ENCODE results near the gene CDC5L.

Gene CDC5L

DNA sequence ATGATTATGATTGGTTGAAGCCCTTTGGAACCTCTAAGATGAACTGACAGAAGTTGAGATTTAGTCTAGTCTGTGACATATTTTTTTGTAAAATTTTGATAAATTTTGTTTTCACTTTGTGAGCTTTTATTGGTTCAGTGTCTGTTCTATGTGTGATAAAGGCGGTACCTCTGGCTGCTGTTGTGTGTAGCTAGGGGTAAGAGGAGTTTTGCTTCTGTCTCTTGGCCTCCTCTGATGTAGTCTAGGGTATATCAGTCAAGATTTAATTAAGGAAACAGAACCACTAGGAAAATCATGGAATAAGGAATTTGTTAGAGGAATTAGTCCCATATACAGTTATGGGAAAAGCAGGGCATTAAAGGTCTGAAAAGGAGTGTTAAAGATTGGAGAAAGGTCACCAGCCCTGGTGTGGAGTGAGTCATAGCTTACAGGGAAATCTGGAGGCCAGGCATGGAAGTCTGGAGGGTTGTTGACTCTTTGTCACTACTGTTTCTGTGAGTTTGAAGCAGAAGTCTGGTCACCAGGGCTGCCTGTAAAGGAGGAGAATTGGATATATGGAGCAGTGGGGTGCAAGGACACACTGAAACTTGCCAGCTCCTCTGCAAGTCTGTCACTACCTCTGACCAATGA lies 28.5 kb downstream of the CDC5L start:
- peak; percentile 69 for DNase-seq

DNA sequence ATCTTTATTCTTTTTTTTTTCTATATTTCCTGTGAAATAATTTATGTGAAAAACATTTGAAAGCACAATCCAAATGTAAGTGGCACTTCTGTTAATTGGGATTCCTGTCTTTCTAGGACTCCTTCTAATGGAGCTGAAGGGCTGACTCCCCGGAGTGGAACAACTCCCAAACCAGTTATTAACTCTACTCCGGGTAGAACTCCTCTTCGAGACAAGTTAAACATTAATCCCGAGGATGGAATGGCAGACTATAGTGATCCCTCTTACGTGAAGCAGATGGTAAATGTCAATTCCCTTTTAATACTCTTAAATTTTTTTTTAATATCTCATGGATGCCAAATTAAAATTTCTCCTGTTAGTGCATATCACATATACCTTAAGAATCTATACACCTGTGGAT lies 35.0 kb downstream of the CDC5L start:
- no peak for DNase-seq

DNA sequence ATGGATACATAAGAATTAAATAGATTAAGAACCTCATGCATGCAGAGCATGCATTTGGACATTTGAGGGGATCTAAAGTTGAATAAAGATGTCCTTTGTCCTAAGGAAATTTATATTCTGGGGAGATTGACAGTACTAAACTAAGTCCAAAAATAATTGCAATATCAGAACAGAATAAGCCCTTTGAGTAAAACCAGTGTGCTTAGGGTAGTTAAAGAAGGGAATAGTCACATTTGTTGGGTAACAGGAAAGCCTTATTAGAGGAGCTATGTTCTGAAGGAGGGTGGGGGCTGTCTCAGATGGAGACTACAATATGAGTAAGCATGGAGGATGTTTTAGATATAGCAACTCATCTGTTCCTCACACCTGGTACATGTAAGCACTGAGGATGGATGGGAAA lies 35.8 kb downstream of the CDC5L start:
- DNase-seq = no peak

GRCh38 chr6:44425951-44426350 lies 38.4 kb downstream of the CDC5L start:
- DNase-seq = no peak

- DNase-seq = peak; percentile 33
Measured at GRCh38 chr6:44428682-44429081, 41.2 kb downstream of the CDC5L start.

GRCh38 chr6:44430326-44430725 lies 42.8 kb downstream of the CDC5L start:
- DNase-seq = no peak

GRCh38 chr6:44431118-44431725 lies 43.7 kb downstream of the CDC5L start:
- peak; percentile 60 for DNase-seq

DNA sequence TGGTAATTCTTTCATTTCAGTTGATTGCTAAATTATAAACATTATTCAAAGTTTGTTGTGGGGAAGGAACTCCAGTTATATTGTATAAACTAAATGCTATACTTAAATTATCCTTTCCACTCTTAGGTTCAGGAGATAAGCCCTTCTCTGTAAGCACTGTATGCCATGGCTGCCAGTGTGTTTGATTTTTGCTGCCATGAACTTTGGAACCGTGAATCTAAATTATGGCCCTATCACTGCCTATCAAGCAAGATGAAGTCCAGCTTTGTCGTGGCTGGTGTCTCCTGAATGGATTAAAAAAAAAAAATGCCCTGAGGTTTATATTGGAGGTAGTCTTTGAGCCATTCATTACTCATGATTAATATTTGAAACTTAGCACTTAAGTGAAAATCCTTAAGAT lies 44.7 kb downstream of the CDC5L start:
- no peak for DNase-seq

DNA sequence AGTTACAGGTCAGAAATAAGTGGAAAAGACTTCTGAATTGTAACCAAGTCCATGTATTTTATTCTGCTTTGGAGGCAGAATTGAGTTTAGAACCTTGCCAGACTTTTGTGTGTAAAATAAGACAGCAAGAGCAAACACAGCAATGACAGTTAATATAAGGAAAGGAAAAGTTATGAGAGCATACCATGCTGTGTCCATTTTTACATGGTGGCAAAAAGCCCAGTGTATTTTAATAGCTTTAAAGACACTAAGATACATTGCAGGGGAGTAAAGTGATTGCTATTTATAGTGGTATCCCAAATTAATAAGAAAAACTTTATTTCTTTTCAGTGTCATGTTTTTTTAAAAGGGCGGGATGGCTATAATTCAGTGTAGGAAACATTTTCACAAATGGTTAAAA lies 45.2 kb downstream of the CDC5L start:
- DNase-seq = no peak

DNA sequence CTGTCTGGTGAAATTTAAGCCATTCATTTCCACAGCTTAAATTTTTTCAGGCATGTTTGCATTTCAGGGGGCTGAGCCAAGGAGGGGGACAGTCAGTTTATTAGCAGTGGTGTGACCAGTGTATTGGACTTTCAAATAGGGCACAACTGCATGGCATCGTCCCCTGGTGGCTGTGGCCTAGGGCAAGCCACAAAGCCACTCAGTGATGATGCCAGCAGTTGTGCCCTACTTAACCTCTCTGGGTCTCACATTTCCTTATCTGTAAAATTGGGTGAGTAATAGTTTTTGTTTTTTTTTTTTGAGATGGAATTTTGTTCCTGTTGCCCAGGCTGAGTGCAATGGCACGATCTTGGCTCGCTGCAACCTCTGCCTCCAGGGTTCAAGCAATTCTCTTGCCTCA lies 48.0 kb downstream of the CDC5L start:
- DNase-seq = no peak

DNA sequence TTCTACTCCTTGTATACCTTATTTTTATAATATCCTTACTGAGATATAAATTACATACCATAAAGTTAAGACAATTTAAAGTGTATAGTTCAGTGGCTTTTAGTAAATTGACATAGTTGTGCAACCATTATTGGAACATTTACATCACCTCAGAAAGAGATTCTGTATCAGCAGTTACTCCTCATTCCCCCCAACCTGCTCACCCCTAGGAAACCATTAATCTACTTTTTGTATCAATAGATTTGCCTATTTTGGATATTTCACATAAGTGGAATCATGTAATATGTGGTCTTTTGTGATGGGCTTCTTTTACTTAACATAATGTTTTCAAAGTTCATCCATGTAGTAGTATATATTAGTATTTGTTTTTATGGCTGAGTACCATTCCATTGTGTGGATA lies 51.3 kb downstream of the CDC5L start:
- no peak for DNase-seq

DNA sequence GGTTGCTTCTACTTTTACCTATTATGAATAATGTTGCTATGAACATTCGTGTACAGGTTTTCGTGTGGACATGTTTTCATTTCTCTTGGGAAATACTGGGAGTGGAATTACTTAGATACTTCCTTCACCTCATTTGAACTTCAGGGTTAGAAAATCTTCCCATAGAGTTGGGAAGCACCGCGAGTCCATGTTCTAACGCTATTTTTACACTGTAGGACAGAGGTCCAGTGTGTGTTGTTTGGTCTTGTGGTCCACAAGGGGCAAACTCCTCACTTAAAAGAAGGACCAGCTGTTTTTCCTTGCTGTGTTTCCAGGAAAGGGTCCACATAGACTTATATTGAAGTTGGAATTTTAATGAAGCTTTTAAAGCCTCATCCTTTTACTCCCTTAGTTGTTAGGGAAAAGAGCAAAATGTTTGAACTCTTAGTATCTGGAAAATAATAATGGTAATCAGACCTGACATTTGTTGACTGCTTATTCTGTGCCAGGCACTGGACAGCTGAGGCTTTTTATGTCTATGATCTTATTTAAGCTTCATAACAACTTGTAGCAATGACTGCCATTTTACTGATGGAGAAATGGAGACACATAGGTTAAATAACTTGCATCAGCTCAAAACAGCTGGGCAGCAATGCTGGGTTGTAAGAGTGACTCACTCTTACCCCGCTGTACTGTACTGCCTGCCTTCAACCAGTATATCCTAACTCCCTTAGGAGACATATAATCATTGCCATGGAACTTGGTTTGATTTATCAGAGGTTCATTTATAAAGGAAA lies 52.0 kb downstream of the CDC5L start:
- DNase-seq = peak; percentile 81

- no peak for DNase-seq
Measured at GRCh38 chr6:44441091-44441855, 53.8 kb downstream of the CDC5L start.

GRCh38 chr6:44442236-44442635 lies 54.7 kb downstream of the CDC5L start:
- DNase-seq = no peak

- DNase-seq = no peak
Measured at GRCh38 chr6:44442833-44443444, 55.4 kb downstream of the CDC5L start.

DNA sequence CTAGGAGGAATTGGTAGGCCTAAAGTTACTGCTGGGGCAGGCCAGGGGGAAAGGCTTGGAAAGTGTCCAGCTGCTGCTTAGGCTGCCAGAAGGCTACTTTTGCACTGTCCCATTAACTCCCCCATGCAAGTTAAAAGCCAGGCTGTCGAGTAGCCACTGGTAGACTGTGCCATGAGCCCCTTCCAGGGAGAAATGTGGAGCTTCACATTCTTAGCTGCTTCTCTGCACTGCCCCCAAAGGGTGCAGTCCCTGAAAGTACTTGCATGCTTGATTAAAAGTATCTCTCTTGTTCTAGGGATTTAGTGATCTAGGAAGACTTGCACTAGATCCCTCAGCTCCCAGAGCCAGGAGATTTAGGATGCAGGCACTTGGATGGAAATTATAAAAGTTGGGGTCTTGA lies 57.3 kb downstream of the CDC5L start:
- DNase-seq = no peak

- peak; percentile 94 for DNase-seq
Measured at GRCh38 chr6:44446626-44447300, 59.3 kb downstream of the CDC5L start.

GRCh38 chr6:44449181-44449580 lies 61.7 kb downstream of the CDC5L start:
- DNase-seq = peak; percentile 26

DNA sequence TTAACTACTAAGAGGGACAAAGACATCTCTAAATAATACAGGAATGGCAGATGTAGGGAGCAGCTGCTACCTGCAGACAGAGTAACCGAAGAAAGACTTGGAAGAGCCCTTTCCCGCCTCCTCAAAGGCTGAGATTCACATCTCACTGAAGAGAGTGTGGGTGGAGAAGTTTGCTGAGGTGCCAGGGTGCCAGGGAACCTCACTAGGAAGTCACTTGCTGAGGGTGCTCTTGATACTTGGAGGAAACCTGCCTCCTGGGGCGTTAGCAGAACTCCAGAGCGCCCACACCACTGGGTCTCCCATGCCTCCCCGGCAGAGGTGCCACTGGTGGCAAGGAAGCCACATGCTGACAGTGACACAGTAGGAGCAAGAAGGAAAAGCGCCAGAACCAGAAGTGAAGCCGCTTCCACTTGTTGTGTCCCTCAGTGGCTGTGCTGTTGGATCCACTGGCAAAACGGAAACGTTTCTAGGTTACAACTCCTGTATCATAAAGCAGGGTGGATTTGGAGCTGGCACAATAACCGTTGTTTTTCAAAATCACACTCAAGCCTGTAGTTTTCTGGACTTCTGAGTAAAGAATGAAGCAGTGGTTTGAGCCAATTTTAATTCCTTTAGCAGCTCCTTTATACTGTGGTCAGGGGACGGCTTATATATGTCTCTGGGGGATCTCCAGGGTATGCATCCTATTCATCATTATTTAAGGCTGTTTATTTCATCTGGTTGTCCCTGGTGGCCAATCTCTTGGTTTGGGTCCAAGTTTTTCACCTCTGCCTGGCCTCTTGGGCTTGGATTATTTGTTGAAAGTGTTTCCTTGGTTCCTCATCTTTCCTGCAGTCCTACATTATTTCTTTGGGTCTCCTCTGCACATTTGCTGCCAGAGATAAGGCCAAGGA lies 64.5 kb downstream of the CDC5L start:
- no peak for DNase-seq

GRCh38 chr6:44452725-44453124 lies 65.2 kb downstream of the CDC5L start:
- peak; percentile 49 for DNase-seq

DNA sequence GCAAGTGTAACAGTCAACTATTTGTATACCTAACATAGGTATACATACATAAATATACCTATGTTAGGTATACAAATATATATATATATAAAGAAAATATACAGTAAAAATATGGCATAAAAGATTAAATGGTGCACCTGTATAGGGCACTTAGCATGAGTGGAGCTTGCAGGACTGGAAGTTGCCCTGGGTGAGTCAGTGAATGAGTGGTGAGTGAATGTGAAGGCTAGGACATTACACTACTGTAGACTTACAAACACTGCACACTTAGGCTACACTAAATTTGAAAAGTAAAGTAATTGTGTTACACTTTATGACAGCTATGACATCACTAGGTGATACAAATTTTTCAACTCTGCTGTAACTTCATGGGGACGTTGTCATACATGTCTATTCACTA lies 65.6 kb downstream of the CDC5L start:
- DNase-seq = no peak

Data from HCEC 1CT (cell line).